Ramos (cell line): ENCODE data around the gene NFXL1.
"Not testable (repeated sequence)": the region's sequence is repeated elsewhere in the genome, so short reads cannot be mapped to it uniquely, and the experiment has no call there.

Experiments
- in situ Hi-C: fragments of 300-500 bp; cut with MboI; formaldehyde crosslinking; loops from one replicate; pipeline ENCODE4 v1.14.3; 2022; ENCODE audit warnings: low sequenced_read_pairs; ENCODE audit not compliant: unreplicated experiment

The NFXL1 gene

GRCh38 chr4:47914220-47914925 is at the start of gene NFXL1:
Gene NFXL1 (minus strand): TSS chr4:47914583. CDS start chr4:47914203, 380 bp downstream.
- in situ Hi-C loops, result no loop called here

- in situ Hi-C loops, result no loop called here
Observed at GRCh38 chr4:47954677-47955076, 40.3 kb upstream of the NFXL1 start.

GRCh38 chr4:47954245-47954644 is 39.9 kb upstream of the NFXL1 start:
- in situ Hi-C loops, result no loop called here

DNA sequence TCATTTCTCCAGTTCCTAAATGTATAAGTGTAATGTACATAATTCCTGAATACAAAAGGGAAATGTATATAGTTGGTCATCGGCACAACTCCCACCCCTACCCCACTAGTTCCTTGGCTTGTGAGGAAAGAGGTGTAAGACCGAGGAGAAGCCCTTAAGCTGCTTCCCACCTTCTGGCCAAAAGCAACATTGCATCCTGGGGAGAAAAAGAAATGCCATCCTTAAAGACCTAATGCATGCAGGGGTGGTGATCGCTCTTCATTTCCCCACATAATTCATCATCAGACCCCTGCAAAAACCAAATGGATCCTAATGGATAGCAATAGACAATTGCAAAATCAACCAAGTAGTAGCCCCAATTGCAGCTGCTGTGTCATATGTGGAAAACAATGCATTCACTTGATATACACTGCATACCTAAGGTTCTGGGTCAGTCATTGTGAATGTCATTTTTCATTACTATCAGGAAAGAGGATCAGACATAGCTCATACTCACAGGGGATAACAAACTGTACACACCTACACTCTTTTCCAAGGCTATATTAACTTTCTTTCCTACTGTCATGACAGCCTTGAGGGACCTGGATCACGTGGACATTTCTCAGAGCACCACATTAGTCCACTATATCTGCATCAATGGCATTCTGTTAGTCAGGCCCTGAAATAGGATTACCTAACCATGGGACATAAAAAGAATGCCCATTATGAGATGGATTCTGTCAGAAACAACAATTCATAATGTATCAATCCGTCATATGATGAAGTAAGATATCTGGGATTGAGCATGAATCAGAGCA is 31.7 kb upstream of the NFXL1 start:
- in situ Hi-C loops, result no loop called here

GRCh38 chr4:47942081-47942819 is 27.9 kb upstream of the NFXL1 start:
- in situ Hi-C loops, result no loop called here

DNA sequence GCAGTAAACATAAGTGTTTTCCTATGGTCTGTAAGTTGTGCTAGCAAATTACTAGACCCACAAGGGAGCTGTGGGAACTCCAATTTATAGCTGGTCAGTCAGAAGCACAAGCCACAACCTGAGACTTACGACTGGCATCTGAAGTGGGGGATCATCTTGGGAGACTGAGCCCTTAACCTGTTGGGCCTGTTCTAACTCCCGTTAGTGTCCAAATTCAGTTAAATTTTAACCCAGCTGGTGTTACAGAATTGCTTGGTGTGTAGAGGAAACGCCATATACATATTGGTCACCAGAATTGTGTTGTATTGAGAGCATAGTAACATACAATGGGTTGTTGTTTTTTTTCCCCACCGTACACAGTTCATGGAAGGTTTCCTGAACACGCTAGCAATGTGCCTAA is 25.1 kb upstream of the NFXL1 start:
- in situ Hi-C loops, result loop anchor here (10.0 kb wide), 1 partner anchor 255 kb away; no protein-coding TSS in a partner anchor

GRCh38 chr4:47936336-47936735 is 22.0 kb upstream of the NFXL1 start:
- in situ Hi-C loops, result loop anchor here (10.0 kb wide), 1 partner anchor 252 kb away; no protein-coding TSS in a partner anchor

DNA sequence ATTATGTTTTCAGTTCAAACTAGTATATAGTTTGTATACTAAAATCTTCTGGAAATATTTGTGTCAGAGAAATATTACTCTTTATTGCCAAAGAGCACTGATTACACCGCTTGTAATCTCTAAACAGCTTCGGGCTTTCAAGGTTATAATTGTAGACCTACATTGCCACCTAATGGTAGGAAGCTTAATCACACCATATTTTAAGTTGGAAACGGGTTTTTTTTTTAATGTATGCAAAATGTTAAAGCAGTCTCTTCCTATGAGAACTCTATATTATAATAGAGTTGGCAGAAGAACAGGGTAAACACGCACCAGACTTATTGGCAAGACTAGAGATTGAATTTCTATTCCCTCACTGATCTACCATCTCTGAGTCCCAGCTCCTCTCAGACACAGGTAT is 19.5 kb upstream of the NFXL1 start:
- in situ Hi-C loops, result loop anchor here (10.0 kb wide), 1 partner anchor 249 kb away; no protein-coding TSS in a partner anchor

DNA sequence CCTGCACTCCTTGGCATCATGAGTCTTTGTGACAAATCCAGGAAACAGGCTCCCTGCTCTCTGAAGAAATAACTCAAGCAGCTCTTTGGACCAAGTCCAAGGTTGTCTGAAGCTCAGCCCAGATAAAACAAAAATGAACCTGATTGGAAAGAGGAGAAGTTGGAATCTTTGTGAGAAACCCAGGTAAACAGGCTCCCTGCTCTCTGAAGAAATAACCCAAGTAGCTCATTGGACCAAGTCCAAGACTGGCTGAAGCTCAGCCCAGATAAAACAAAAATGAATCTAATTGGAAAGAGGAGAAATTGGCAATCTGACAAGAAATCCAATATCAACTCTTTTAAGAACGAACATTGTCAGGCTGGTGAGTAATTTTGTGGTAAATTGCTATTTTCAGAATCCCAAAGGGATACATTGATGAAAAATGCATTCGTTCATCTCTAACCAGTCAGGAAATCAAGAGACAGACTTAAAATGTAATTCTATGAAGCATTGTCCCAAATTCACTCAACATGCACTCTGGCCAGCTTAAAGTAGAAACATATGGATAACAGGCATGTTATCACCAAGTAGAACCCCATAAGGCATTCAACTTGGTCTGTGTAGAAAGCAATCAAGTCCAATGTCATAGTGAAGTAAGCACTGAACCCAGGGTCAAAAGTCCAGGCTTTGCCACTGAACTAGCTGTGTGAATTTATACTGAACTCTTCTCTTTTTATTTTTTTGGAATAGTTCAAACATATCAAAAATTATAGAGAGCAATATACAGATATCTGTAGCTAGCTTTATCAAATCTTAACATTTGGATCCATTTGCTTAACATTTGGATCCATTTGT is 16.8 kb upstream of the NFXL1 start:
- in situ Hi-C loops, result loop anchor here (10.0 kb wide), 1 partner anchor 246 kb away; no protein-coding TSS in a partner anchor

DNA sequence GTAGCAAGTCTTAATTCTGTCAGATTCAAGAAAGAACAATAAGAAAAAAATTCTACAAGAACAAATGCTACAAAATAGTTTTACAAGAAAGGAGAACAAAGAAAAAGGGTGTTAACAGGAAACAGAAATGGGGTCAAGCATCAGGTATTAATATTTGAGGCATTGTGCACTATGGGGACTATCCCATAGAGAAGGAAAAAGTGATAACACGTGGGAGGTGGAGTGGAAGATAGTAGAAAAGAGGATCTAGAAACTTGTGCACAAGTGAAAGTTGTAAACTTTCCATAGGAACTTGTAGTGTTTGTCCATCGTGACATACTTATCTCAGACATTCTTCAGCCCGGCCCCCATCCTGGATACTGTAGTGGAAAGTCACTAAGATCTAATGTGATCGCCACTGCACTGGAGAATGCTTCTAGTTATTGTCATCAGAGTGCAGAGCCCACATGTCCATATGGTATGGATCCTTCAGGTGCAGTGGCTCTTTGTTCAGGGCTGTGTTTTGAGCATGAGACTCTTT is 15.4 kb upstream of the NFXL1 start:
- in situ Hi-C loops, result loop anchor here (10.0 kb wide), 1 partner anchor 245 kb away; no protein-coding TSS in a partner anchor

DNA sequence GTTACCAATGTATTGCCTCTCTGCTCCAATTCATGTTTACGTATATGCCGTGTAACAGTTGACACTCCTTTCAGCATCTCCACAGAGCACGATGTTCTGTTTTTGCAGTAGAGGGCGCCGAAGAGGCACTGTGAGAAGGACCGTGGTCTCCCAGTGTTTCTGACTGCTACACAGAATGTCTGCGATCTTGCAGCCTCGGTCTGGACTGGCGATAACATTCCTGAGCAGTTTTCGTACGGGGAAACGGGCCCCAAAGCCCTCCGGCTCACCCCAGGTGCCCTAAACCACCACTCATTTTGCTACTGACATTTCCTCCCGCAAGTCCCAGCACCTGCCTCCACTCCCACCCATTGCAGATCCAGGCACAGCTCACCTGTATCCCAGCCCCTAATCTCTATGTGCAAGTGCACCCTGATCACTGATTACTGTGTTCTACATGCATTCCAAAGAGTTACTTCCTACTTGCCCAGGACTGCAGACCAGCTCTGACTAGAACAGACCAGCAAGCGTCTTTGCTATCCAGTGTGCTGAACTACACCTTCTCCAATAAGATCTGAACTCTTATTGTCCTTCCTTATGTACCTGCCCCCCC is 12.4 kb upstream of the NFXL1 start:
- in situ Hi-C loops, result no loop called here

- in situ Hi-C loops, result not testable (repeated sequence)
Observed at GRCh38 chr4:47923261-47923608, 8.9 kb upstream of the NFXL1 start.

- in situ Hi-C loops, result not testable (repeated sequence)
Observed at GRCh38 chr4:47922436-47923260, 8.3 kb upstream of the NFXL1 start.

- in situ Hi-C loops, result not testable (repeated sequence)
Observed at GRCh38 chr4:47917163-47917562, 2.8 kb upstream of the NFXL1 start.

- in situ Hi-C loops, result no loop called here
Observed at GRCh38 chr4:47915378-47915777, 995 bp upstream of the NFXL1 start.

DNA sequence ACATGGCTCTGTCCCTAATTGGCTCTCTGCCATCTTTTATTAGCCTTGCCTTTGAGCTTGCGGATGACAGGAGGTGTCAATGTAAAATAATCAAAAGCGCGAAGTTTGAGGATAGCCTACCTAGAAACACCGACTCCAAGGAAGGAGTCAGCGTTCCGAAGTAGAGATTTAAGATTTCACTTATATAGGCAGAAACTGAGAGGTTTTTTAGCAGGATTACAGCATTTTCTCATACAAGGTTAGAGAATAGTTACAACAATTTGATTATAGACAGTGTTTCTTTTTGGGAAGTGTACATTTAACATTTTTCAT is 499 bp upstream of the NFXL1 start:
- in situ Hi-C loops, result no loop called here

- in situ Hi-C loops, result no loop called here
Observed at GRCh38 chr4:47913861-47914219, 543 bp downstream of the NFXL1 start.

DNA sequence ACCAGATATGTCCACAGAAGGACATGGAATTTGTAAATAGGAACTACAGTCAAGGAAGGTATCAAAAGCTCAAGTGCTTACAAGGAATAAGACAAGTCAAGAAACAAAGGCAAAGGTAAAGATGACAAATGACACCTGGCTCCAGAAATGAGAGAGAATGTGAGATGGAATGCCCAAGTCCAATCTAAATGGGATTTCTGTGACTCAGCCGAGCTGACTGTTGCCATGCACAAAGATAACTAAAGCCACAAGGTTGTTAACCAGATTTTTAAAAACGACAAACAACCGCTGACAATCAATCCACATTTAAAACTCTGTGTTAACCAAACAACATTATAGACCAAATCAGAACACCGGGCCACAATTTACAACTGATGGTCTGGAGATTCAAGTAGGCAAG is 1.1 kb downstream of the NFXL1 start:
- in situ Hi-C loops, result no loop called here
